ENCODE data around the gene ZBTB20.

DNA sequence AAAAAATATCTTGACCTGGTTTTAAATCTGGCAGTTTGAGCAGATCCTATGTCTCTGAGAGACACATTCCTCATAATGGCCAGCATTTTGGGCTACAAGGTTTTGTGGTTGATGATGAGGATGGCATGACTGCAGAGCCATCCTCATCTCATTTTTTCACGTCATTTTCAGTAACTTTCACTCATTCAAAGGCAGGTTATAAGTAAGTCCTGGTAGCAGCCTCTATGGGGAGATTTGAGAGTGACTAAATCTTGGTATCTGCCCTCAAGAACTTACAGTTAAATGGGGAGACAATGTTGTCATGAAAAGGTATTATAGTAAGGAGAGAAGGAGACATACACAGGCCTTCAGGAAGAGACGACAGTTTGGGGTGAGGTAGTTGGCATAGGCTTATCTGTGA is 838.7 kb downstream of the ZBTB20 start:
- TF ChIP-seq, protein P1, sequence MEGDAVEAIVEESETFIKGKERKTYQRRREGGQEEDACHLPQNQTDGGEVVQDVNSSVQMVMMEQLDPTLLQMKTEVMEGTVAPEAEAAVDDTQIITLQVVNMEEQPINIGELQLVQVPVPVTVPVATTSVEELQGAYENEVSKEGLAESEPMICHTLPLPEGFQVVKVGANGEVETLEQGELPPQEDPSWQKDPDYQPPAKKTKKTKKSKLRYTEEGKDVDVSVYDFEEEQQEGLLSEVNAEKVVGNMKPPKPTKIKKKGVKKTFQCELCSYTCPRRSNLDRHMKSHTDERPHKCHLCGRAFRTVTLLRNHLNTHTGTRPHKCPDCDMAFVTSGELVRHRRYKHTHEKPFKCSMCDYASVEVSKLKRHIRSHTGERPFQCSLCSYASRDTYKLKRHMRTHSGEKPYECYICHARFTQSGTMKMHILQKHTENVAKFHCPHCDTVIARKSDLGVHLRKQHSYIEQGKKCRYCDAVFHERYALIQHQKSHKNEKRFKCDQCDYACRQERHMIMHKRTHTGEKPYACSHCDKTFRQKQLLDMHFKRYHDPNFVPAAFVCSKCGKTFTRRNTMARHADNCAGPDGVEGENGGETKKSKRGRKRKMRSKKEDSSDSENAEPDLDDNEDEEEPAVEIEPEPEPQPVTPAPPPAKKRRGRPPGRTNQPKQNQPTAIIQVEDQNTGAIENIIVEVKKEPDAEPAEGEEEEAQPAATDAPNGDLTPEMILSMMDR (IDR thresholded peaks at IDR 0.05): no peak
- TF ChIP-seq POLR2A (IDR thresholded peaks at IDR 0.05) (no peak), POLR2AphosphoS5 (IDR thresholded peaks at IDR 0.05) (no peak), EP300 (IDR thresholded peaks at IDR 0.05) (no peak)
